Right atrium auricular region (tissue), 2 donors: Measurements from ENCODE around the gene ESRRB. TPM values are rescaled to one million over a fixed set of nuclear protein-coding genes. Genes with fewer than 3 reads are reported as not detected.

Experiments
- DNase-seq: peaks from one replicate; pipeline ENCODE4 v3.0.0-alpha.2; 2019; ENCODE audit warnings: low spot score
- H3K27ac ChIP-seq, 2 donors: fragments of 200-600 bp; sonication (generic); 1 replicate in 1 of 2; 2 replicates in 1 of 2; pipeline ENCODE4 v1.5.1; 2016 to 2019
- H3K27me3 ChIP-seq, 2 donors: fragments of 200-600 bp; sonication (generic); one replicate each; pipeline versions ENCODE4 v1.5.1 to v1.6.0; 2017 to 2019
- H3K36me3 ChIP-seq: fragments of 200-600 bp; sonication (generic); one replicate; pipeline ENCODE4 v1.5.1; 2016
- H3K4me1 ChIP-seq, 2 donors: fragments of 200-600 bp; sonication (generic); one replicate each; pipeline versions ENCODE4 v1.5.1 to v1.6.0; 2017 to 2019
- H3K4me3 ChIP-seq, 2 donors: fragments of 200-600 bp; sonication (generic); 1 replicate in 1 of 2; 2 replicates in 1 of 2; pipeline ENCODE4 v1.5.1; 2017 to 2019; ENCODE audit warnings: mild to moderate bottlenecking in 1 of 2, moderate library complexity in 1 of 2
- H3K9me3 ChIP-seq, 2 donors: fragments of 200-600 bp; sonication (generic); one replicate each; pipeline ENCODE4 v1.5.1; 2019
- CTCF ChIP-seq, 2 donors: fragments of 200-600 bp; sonication (generic); IDR thresholded peaks; one replicate each; pipeline ENCODE4 v1.5.1; 2019; ENCODE audit warnings: antibody characterized with exemption in 2 of 2
- total RNA-seq, 2 donors: library from RNA; depleted of rRNA; stranded (reverse); fragments of >200 nt; gene quantifications; one replicate each; pipeline ENCODE4 v1.1.0, GENCODE V29; 2016

Gene ESRRB
- total RNA-seq, 2 donors from 2014 or later: 10.0 to 14.8 TPM

DNA sequence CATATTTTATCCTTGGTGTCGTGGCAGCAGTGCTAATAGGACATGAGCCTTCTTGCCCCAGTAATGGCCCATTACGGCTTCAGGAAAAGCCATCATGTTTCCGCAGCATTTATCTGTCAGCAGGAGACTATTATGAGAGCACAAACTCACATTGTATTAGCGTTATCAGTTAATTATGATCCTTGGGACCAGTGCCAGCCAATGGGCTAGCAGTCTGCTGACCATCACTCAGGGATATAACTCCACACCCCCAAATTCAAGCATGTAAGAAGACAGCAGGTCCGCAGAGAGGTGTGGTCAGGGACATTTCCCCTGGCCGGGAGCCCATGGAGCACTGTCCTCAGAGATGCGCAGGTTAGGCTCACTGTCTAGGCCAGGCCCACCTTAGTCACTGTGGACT lies 4.9 kb upstream of the ESRRB start:
- H3K27me3 ChIP-seq: no peaks in the 10 kb centered on the region
- H3K4me3 ChIP-seq: no peak overlapping the region
- peaks cover 0 to 2% of the 10 kb centered on the region in 2 donors for H3K4me1 ChIP-seq
- DNase-seq: no peak
- no peak overlapping the region for H3K27ac ChIP-seq
- TF ChIP-seq CTCF (IDR thresholded peaks at IDR 0.05): no peak
- no peaks in the 10 kb centered on the region for H3K9me3 ChIP-seq
- no peaks in the 10 kb centered on the region for H3K36me3 ChIP-seq

DNA sequence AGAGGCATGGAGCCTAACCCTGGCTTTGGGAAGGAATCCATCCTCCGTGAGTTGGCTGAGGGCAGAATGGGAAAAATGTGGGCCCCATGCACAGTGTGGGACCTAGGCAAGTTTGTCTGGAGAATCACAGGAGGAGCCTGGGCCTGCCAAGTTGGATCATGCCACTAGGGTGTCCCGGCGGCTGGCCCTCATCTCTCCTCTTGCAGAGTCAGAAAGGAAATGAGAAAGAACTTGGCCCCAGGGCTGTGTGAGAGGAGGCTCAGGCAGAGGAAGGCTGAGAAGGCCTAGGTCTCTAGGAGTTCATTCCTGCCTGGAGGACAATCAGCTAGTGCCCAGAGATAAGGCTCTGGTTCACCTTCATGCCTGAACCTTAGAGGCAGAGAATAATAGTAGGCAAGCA lies 2.5 kb upstream of the ESRRB start:
- H3K4me1 ChIP-seq: peaks cover 0 to 15% of the 10 kb centered on the region in 2 donors
- H3K27me3 ChIP-seq: peaks cover 6 to 8% of the 10 kb centered on the region in 2 donors
- no peak overlapping the region for H3K27ac ChIP-seq
- H3K4me3 ChIP-seq: no peak overlapping the region
- no peak for DNase-seq
- no peak for TF ChIP-seq CTCF (IDR thresholded peaks at IDR 0.05)
- no peaks in the 10 kb centered on the region for H3K9me3 ChIP-seq
- H3K36me3 ChIP-seq: no peaks in the 10 kb centered on the region

- TF ChIP-seq CTCF (IDR thresholded peaks at IDR 0.05): no peak
- Histone ChIP-seq H3K9me3 (no peaks in the 10 kb centered on the region), H3K36me3 (no peaks in the 10 kb centered on the region), H3K4me1 (peaks cover 0 to 15% of the 10 kb centered on the region in 2 donors), H3K27me3 (peaks cover 6 to 15% of the 10 kb centered on the region in 2 donors), H3K4me3 (no peak overlapping the region), H3K27ac (no peak overlapping the region)
- no peak for DNase-seq
Measured at GRCh38 chr14:76375484-76375883, 453 bp upstream of the ESRRB start.

- DNase-seq: no peak
- Histone ChIP-seq H3K27ac (no peak overlapping the region), H3K4me1 (peaks cover 0 to 15% of the 10 kb centered on the region in 2 donors), H3K9me3 (no peaks in the 10 kb centered on the region), H3K27me3 (peaks cover 6 to 15% of the 10 kb centered on the region in 2 donors), H3K4me3 (peak overlapping the region; percentile 0 to 33), H3K36me3 (no peaks in the 10 kb centered on the region)
- TF ChIP-seq CTCF (IDR thresholded peaks at IDR 0.05): no peak
Measured at GRCh38 chr14:76376409-76376877, 506 bp downstream of the ESRRB start.

DNA sequence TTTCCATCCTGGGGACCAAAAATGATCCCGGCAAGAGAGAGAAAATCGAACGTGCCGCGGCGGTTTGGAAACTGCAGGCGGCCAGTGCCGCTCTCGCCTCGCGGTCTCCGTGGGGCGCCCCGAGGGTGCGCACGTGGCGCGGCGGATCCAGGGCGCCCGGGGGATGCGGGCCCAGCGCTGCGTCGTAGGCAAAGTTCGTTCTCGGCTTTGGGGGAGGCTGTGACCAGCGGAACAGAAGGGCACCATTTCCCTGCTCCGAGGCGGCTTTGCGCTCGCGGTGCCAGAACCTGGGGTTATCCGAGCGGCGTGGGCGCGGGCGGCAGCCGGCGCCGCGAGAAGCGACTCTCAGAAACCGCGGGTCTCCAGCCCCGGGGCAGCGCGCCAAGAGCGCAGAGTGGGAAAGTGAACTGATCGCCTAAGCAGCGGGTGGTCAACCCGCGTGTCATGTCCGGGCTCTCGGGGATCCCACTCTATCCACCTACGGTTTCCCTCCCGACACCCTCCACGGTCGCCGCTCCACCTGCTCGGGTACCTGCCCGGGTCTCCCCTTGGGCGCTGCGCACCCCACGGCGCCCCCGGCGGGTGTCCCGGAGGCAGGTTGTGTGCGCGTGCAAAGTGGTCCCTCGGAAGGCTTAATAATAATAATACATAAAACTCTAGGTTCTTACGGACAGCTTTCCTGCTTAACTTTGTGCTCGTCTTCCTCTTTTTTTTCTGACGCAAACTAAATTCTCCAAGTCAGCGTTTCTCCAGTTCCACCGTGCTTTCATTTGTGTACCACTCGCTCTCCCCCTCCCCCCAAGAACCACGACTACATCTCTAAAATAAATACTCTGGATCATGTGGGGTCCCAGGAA lies 1.2 kb downstream of the ESRRB start:
- H3K27ac ChIP-seq: no peak overlapping the region
- peaks cover 0 to 15% of the 10 kb centered on the region in 2 donors for H3K4me1 ChIP-seq
- no peak for TF ChIP-seq CTCF (IDR thresholded peaks at IDR 0.05)
- peaks cover 6 to 15% of the 10 kb centered on the region in 2 donors for H3K27me3 ChIP-seq
- peak overlapping the region in 1 of 2 donors; percentile 33 for H3K4me3 ChIP-seq
- no peaks in the 10 kb centered on the region for H3K9me3 ChIP-seq
- no peak for DNase-seq
- H3K36me3 ChIP-seq: no peaks in the 10 kb centered on the region
